ENCODE results near the gene CHTOP.
"Not testable (repeated sequence)": the region's sequence is repeated elsewhere in the genome, so short reads cannot be mapped to it uniquely, and the experiment has no call there.

The CHTOP gene

GRCh38 chr1:153635872-153636271 is 2.0 kb downstream of the CHTOP start:
- no peak for DNase-seq (ENCODE audit: low spot score)

GRCh38 chr1:153636312-153636711 is 2.4 kb downstream of the CHTOP start:
- DNase-seq (ENCODE audit: low spot score), result no peak

GRCh38 chr1:153638261-153638660 is 4.4 kb downstream of the CHTOP start:
- no peak for DNase-seq (ENCODE audit: low spot score)

GRCh38 chr1:153639280-153639679 is 5.4 kb downstream of the CHTOP start:
- no peak for DNase-seq (ENCODE audit: low spot score)

- not testable (repeated sequence) for DNase-seq (ENCODE audit: low spot score)
Observed at GRCh38 chr1:153640213-153640612, 6.3 kb downstream of the CHTOP start.

DNA sequence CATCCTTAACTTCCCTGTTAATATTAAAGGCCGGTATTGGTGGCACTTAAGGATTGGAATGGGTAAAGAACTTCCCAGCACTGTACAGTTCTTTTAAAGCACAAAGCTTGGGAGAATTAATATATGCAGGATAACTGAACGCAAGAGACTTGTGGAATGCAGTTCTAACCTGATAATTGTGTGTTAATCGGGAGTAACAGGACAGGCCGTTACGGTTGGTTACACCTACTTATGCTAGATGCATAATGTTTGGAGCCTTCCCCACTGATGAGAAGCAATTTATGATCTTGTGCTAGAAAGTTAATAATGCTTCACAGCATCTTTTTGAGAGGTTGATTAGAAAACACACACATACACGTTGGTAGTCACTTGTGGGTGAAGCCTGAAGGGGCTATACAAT is 7.0 kb downstream of the CHTOP start:
- no peak for DNase-seq (ENCODE audit: low spot score)

GRCh38 chr1:153642161-153642560 is 8.3 kb downstream of the CHTOP start:
- no peak for DNase-seq (ENCODE audit: low spot score)

DNA sequence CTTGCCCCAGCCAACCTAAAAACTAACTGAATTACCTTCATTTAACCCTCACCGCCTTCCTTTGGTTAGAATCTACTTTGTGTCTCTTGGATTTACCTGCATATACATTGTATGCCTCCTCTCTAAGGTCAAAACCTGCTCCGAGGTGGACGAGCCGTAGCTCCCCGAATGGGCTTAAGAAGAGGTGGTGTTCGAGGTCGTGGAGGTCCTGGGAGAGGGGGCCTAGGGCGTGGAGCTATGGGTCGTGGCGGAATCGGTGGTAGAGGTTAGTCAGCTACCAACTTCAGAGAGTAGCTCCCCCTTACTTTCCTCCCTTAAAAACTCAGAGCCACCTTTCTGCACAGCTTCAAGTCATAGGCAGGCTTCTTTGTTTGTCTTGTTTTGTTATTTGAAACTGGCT is 9.2 kb downstream of the CHTOP start:
- DNase-seq (ENCODE audit: low spot score), result no peak

GRCh38 chr1:153643816-153644215 is 9.9 kb downstream of the CHTOP start:
- no peak for DNase-seq (ENCODE audit: low spot score)

DNA sequence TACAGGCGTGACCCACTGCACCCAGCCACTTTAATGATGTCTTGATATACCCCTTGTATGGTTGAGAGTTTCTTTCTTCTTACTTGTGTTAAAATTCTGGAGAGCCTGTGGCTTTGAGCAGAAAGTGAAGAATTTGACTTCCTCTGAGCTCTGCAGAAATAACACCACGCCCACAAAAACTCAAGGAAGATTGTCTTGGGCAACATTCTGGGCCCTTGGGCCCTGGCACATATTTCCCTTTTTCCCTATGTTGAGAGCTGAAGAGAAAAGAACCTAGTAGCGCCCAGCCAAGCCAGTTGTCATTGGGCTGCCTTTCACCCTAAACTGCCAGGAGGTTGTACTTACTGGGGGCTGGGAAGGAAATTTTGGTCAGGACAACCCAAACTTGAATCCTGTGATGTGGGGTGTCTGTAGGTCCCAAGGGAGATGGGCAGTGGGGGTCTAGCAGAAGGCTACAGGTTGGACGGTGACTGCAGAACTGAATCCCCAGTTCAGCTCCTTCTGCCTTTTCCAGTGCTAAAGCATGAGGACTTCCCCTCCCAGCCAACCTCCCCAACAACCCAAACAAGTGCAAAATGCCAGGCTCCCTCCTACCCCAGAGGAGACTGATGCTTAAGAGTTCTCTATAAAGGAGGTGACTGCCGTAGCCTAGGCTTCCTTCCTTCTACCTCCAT is 12.9 kb downstream of the CHTOP start:
- no peak for DNase-seq (ENCODE audit: low spot score)

- no peak for DNase-seq (ENCODE audit: low spot score)
Observed at GRCh38 chr1:153647346-153647714, 13.5 kb downstream of the CHTOP start.

DNA sequence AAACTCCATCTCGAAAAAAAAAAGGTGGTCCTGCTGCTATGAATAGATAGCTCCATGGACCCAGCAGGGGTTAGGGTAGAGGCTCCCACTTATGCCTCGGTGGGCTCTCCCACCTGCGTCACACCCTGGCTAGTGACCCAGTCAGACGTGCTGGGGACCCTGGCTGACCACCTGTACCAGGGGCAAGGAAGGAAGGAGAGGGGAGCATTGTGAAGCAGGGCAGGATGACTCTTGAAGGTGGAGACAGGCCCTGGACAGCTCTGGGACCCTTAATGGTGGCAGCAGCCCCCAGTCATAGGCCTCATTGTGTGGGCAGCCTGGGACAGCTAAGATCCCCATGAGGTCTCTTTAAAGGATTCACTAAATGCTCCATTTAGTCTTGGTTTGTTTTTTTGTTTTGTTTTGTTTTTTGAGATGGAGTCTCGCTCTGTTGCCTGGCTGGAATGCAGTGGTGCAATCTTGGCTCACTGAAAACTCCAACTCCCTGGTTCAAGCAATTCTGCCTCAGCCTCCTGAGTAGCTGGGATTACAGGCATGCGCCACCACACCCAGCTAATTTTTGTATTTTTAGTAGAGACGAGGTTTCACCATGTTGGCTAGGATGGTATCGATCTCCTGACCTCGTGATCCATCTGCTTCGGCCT is 14.3 kb downstream of the CHTOP start:
- no peak for DNase-seq (ENCODE audit: low spot score)

GRCh38 chr1:153649137-153649862 is 15.4 kb downstream of the CHTOP start:
- no peak for DNase-seq (ENCODE audit: low spot score)

- no peak for DNase-seq (ENCODE audit: low spot score)
Observed at GRCh38 chr1:153649863-153650235, 16.0 kb downstream of the CHTOP start.

DNA sequence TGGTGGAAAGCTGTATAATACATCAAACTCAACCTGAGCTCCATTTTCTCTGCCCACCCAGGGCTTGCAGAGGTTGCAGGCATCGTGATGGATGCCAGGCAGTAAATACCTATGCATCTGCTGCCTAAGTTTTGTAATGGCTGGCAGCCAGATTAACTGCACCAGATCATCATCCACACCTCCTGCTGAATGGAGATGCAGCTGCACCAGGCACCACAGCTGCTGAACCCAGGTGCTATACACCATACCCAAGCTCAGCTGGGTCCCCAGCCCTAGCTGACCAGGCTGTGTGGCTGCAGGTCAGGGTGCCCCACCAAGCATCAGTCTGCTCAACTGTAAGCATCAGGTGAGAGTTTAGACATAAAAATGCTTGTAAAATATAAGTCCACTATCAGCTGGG is 17.9 kb downstream of the CHTOP start:
- no peak for DNase-seq (ENCODE audit: low spot score)

- no peak for DNase-seq (ENCODE audit: low spot score)
Observed at GRCh38 chr1:153652805-153653500, 19.1 kb downstream of the CHTOP start.

DNA sequence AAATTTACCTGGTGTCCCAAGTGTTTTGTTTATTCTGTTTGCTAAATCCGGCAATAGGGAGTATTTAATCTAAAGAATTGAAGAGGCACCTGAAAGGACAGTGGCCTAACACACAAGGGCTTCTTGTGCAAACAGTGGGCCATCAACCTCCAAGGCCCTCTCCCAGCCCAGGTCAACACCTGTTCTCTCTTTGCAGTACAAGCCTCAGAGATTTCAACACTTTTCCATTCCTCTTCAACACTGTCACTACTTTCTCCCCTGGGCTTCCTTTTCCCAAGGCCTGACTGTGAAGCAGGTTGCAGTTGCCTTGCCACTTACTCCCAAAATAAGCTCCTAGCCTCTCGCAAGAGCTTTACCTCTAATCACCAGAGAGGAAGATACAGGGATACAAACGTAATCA is 21.5 kb downstream of the CHTOP start:
- DNase-seq (ENCODE audit: low spot score), result no peak

DNA sequence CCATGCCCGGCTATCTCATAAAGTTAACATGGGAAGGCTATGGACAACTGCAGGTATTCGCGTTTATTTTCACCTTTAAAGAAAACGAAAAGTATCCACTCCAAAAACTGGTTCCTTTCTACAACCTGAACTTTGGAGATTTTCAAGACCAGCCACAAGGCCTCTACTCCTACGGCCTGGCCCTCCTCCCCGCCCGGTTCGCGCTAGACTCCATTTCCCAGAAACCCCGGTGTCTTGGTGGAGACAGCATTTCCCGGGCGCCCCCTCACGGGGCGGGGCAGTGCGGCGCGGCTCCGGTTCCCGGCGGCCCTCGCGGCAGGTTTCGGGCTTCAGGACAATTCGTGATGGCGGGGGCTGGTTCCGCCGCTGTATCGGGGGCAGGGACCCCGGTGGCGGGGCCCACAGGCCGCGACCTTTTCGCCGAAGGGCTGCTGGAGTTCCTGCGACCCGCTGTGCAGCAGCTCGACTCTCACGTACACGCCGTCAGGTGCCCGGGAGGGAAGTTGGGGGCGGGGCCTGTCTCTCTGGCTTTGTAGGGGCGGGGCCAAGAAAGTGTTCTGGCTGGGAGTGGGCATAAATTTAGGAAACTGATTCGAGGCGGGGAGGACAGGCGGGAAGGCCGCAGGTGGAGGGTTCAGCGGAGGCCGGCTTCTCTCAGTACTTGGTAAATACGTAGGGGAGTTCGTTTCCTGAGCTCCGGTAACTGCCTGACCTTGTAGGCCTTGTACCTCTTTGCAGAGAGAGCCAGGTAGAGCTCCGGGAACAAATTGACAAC is 24.7 kb downstream of the CHTOP start, which contains the start of gene SNAPIN:
Gene SNAPIN, plus strand, starts transcription at position 304 of the 775 bp plus-strand sequence. Its CDS starts 41 bp downstream, at position 345.
- peak; percentile 92 for DNase-seq (ENCODE audit: low spot score)

DNA sequence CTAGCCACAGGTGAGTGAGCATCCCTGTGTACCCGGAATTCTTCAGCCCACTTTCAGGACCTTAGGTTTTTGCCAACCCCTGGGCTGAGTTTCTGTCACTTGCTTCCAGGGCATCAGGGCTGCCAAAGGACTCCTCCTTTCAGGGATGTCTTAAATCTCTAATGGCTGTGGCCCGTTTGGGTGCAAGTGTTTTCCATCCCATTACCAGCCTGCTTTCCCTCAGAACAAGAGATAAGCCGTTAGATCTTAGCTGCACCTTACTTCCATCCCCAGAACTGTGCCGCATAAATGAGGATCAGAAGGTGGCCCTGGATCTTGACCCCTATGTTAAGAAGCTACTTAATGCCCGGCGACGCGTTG is 25.3 kb downstream of the CHTOP start:
- no peak for DNase-seq (ENCODE audit: low spot score)

DNA sequence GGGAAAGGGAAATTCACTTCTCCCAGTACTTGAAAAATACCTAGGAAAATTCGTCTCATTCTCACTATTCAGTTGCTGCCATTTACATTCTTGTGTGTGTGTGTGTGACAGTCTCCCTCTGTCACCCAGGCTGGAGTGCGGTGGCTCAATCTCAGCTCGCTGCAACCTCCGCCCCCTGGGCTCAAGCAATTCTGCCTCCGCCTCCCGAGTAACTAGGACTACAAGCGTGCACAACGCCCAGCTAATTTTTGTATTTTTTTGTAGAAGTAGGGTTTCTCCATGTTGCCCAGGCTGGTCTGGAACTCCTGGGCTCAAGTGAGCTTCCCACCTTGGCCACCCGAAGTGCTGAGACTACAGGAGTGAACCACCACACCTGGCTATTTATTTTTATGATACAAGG is 25.8 kb downstream of the CHTOP start:
- no peak for DNase-seq (ENCODE audit: low spot score)

DNA sequence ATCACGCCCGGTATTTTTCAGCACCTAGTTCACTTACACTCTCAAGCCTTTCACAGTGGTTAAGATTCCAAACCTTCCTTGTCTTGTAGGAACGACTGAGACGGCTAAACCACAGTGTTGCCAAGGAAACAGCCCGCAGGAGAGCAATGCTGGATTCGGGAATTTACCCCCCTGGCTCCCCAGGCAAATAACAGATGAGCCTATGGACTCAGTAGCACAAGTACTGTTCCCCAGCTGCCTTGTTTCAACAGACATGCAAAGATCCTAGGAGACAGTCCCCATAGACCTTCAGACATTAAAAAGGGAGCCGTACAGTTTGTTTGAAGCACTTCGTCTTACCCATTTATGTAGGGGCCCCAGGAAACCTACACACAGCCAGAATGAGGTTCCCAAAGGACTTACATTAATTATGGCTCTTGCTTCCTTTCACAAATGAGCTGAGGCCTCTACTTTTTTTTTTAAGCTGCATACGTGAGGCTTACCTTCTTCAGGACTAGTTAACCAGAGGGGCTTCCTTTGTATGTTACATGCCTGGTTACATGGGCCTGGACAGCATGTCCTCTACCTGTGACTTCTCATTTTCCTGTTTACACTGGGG is 27.3 kb downstream of the CHTOP start:
- DNase-seq (ENCODE audit: low spot score), result no peak

DNA sequence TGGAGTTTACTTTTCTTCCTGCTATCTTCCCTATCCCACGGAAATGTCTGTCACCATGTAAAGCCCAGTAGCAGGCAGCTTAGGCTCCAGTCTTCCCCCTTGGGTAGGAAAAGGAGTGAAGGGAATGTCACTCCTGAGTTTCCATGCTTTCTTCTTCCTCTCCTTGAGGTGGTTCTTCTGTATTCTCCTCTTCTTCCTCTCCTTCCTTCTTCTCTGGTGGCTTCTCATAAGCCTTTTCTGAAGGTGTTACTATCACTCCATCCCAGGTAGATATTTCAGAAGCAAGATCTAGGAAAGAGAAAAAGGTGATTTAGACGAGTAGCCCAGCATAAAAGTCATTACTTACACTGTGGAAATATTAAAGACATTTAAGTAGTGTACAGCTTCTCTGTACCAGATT is 28.4 kb downstream of the CHTOP start:
- no peak for DNase-seq (ENCODE audit: low spot score)
